Activated CD4-positive, alpha-beta T cell treated with anti-CD3 and anti-CD28 coated beads, Interleukin-2, amount 50 U/mL, for 1 hour (primary cell): ENCODE results near the gene MED10.

Experiments
- DNase-seq: peaks from one replicate; pipeline ENCODE4 v3.0.0-alpha.2; 2020

Gene MED10

DNA sequence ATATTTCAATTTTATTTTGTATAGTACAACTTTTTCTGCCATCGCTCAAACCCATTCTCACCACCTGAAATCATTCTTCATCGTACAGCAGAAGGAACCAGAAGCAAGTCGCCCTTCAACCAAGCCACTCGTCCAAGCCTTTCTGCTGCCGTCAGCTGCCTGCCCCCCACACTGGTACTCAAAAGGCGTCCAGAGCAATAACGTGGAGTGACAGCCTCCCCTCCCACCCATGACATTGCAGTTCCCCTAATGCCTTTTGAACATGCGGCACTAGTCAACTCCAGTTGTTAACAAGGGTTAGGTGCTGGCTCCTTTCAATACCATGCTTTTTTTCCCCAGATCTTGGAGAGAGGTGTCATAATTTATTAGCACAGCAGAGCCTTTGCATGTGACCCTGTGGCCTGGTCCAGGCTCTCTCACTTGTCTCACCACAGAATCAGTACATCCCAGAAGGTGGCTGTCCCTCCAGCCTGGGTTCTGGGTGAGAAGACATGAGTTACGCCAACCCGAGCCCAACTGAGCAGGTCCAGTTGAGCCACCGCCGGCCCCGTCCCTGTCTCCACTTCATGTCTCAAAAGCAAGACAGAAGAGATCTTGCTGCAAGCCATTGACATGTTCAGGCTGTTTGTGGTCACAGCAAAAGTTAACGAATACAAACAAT is 20.4 kb upstream of the MED10 start:
- DNase-seq, result no peak

DNA sequence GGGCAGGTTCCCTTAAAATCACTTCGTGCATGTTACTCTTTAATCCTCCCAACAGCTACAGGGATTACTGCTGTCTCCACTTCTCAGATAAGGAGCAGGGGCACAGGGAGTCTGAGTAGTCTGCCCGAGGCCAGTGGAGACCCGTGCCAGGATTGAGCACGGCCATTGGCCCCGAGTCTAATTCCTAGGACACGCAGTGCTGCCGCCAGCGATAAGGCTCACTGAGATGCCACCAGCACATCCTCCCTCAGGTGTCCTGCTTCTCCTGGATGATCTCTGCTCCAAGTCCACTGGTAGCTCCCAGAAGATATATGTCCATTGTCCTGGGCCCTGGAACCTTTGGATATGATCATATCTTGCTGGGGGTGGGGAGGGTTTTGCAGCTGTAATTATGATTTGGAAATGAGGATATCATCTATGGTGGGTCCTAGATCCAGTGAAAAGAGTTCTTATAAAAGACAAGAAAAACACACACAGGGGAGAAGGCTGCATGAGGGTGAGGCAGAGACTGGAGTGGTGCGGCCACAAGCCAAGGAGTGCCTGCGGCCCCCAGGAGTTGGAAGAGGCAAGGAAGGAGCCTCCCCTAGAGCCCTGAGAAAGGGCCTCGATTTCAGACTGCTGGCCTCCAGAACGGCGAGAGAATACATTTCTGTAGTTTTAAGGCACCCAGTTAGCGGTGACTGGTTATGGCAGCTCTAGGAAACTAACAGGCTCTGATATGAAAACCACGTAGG is 19.4 kb upstream of the MED10 start:
- DNase-seq, result no peak

DNA sequence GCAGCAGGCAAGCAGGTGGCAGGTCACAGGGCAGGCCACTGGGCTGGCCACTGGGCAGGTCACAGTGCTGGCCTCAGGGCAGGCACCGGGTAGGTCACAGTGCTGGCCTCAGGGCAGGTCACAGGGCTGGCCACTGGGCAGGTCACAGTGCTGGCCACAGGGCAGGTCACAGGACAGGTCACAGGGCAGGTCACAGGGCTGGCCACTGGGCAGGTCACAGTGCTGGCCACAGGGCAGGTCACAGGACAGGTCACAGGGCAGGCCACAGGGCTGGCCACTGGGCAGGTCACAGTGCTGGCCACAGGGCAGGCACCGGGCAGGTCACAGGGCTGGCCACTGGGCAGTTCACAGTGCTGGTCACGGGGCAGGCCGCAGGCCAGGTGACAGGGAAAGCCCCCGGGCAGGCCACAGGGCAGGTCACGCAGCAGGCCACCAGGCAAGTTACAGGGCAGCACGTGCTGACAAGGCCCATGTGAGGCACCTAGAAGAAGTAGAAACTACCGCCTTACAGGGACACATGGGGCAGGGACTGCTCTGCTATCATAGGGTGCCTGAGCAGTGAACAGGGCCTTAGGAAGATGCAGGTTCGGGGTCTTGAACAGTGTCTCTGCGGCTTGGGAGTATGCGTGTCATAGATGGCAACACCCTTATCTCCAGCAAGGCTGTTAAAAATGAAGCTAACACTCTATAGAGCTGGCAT is 18.6 kb upstream of the MED10 start:
- DNase-seq, result no peak

DNA sequence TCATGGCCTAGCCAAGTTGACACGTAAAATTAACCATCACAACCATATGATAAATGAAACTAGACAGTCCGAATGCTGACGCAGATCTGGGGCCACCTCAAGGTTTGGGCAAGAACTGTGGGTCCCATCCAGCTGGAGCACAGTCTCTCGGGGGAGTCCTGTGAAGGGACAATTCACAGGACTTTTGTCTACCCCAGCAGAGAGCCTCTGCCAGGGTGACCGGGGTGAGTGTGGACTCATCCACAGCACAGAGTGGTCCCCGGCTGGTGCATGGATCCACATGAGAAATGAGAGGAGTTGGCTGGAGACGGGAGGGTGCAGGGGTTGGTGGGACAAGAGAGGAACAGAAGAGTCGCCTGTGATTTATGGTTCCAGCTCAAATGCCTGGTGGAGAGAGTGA is 17.7 kb upstream of the MED10 start:
- DNase-seq, result no peak

DNA sequence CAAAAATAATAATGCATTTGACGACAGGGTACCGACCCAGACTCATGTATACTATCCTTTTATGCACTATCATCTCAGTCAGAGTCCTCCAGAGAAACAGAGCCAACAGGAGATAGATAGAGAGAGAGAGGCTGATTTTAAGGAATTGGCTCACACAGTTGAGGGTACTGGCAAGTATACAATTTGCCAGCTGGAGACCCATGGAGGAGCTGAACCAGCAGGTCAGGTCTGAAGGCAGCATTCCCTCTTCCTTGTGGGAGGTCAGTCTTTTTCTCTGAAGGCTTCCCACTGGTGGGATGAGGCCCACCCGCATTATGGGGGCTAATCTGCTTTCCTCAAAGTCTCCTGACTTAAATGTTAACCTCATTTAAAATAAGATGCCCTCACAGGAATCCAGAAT is 17.3 kb upstream of the MED10 start:
- no peak for DNase-seq

DNA sequence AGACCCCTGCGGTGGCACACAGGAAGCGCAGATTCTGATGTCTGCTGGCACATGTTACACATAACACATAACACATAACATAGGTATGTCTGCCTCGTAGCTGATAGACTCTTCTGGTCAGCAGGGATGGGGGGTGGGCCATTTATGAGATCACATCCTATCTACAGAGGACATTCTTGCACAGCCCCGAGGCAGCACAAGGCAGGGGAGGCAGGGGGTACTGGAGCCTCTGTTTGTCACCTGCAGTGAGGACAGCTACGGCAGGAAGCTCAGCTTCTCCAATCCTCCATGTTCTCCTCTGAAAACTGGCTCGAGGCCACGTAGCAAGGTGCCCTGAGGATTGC is 16.7 kb upstream of the MED10 start:
- no peak for DNase-seq

DNA sequence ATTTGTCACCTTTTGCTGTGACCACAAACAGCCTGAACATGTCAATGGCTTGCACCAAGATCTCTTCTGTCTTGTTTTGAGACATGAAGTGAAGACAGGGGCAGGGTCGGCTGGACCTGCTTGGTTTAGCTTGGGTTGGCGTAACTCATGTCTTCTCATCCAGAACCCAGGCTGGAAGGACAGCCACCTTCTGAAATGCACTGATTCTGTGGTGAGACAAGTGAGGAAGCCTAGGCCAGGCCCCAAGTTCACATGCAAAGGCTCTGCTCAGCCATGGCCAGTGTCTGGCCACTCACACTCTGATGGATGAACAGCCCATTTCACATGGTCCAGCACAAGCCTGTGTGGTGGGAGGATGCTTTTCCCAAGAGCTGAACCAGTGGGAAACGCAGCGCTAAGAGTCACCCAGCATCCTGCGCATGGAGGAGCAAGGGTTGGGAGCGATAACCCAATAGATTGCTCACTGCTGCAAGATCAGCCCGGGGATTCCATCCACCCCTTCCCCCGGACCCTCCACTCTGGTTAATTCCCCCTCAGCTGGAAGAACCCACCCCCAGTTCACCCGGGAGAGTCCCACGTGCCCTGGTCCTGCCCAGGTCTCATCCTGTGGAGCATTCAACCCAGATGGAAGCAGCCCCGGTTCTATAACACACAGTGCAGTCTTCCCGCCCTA is 16.2 kb upstream of the MED10 start:
- no peak for DNase-seq

DNA sequence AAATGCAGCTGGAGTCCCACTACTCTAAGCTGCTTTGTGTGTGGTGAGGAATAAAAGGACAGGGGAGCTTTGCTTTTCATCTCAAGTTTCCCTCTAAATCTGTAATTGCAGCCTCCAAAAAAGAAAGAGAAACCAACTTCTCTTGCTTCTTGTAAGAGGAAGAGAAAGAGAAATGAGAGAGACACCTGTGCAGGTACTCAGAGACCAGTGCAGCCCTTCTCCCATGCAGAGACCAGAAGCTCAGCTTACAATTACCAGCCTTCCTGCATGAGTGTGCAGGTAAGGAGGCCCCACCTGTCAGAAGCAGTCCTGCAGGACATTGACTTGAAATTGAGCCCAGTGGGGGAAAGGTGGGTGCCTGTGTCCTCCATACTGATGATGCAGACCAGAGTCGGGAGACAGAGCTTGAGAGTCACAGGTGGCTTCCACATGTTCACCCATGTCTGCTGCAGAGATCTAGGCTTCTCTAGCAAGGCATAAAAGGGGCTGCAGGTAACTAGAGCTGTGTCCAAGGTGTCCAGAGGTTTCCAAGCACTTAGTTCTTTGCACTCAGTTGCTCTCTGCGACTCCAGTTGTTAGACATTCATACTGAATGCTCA is 15.3 kb upstream of the MED10 start:
- DNase-seq, result no peak

DNA sequence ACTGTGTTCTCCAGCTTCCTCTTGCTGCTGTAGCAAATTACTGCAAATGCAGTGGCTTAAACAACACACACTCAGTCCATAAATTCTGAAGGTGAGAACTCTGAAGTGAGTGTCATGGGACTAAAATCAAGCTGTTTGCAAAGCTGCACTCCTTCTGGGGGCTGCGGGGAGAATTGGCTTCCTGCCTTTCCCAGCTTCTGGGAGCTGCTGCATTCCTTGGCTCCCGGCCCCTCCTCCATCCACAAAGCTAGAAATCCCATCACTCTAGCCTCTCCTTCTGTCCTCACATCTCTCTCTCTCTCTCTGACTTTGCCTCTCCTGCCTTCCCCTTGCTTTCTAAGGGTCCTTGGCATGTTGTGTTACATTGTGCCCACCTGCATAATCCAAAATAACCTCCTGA is 14.2 kb upstream of the MED10 start:
- DNase-seq, result no peak

DNA sequence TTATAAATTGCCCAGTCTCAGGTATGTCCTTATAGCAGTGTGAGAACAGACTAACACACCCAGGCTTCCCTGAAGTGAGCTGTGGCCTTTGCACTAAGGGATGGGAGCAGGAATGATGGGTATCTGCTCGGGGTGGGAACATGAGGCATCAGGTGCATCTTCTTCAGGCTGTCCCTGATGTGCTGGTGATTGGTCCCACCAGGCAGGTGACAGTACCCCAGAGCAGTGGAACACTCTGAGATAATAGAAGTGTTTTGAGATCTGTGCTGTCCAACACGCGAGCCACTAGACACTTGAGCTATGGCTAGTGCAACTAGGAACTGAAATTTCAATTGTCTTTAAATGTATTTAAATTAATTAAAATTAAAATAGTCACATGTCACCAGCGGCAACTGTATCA is 12.8 kb upstream of the MED10 start:
- DNase-seq, result no peak

DNA sequence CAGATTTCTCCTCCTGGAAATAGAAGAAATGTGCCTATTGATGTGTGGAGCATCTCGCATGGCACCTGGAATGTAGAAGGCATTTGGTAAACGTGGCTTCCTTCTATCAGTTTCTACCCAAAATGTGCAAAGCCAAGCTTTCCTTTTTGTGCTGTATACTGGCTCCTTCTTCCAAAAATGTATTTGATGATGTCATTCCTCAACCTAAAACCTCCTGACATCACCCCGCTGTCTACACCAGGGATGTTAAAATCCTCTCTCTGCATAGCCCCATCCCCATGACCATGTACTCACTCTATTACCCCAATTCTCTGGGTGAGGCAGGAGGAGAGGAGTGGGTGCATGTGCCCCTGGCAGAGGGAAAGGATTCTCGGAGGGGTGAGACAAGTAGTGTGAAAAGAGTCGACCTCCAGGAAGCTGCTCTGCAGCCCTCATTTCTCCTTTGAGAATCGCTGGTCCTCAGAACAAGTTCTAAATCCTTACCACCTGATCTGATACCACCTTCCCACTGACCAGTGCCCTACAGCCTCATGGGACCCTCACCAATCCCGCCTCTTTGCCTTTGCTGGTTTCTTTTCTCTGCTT is 11.7 kb upstream of the MED10 start:
- no peak for DNase-seq

DNA sequence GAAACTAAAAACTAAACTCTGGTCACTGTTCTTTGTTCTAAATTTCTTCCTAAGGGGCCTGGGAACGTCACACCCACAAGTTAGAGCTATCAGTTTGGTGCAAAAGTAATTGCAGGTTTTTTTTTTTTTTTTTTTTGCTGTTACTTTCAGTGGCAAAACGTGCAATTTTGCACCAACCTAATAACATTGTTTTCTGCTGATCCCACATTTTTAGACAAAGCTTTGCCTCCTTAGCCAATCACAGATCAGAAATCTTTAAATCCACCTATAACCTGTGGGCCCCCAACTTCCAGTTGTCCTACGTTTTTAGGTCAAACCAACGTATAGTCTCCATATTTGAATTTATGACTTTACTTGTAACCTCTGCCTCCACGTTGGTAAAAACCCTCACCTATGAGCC is 11.1 kb upstream of the MED10 start:
- no peak for DNase-seq

DNA sequence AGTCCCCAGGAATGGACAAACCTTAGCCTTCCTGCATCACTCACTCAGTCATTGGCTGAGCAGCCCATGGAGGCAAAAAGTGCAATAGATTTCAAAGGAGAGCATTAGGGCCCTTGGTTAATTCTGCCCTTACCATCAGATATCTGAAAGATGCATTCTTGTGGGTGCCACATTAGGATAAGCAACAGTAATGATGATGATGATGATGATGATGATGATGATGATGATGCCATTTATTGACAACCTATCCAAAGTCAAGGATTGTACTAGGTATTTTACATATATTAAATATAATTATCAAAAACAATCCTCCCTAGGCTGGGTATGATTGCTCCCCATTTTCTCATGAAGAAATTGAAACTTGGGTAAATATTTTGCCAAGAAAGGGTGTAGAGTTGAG is 9.6 kb upstream of the MED10 start:
- DNase-seq, result no peak

DNA sequence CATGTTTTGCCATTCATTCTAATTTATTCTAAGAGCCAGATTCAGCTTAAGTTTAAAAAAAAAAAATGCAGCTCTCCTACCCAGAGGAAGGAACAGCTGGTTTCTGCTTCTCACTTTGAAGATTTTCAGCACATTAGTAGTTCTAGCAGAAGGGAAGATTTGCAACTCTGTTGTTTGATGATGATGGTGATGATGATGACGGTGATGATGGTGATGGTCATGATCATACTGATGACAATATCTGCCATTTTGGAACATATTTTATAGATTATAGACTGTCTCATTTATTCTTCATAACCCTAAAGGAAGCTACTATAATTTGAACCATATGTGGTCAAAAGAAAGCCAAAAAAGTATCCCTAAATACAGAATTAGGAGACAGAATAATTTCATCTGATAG is 7.9 kb upstream of the MED10 start:
- DNase-seq, result no peak

DNA sequence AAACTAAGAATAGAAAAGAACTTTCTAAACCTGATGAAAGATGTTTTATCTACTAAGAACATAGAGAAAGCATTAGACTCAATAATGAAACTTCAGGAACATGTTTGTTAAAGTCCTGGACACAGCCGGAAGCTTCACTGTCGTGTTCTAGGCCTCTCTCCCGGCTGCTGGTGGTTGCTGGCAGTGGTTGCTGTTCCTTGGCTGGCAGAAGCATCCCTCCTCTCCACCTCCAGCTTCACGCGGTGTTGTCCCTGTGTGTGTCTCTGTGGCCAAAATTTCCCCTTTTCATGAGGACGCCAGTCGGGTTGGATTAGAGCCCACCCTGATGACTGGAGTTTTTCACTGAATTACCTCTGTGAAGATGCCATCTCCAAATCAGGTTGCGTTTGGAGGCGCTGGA is 6.5 kb upstream of the MED10 start:
- no peak for DNase-seq

DNA sequence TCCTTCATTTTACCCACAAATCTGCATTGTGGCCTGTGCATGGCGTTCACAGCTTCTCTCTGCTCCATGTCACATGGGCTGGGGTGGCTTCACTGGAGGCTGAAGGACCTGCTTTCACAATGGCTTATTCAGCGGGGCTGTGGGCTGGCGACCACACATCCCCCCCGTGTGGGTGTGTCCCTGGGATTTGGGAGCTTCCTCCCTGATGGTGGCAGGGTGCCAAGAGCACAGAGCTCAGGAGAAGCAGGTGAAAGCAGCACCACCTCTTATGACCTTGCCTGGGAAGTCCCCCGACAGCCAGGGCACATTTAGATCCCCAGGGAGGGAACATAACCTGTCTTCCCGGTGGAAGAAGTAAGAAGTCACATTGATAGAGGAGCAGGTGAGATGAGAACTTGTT is 5.0 kb upstream of the MED10 start:
- DNase-seq, result no peak

DNA sequence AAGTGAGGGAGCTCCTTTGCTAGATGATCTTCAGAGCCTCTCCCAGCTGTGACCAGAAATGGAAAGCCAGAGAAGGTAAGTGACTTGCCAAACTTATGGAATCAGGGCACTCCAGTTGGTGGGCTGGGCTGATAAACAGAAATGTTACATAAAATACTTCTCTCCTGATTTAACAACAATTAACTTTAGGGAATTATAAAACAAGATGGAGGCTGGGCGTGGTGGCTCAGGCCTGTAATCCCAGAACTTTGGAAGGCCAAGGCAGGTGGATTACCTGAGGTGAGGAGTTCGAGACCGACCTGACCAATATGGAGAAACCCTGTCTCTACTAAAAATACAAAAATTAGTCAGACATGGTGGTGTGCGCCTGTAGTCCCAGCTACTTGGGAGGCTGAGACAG is 899 bp upstream of the MED10 start:
- no peak for DNase-seq

DNA sequence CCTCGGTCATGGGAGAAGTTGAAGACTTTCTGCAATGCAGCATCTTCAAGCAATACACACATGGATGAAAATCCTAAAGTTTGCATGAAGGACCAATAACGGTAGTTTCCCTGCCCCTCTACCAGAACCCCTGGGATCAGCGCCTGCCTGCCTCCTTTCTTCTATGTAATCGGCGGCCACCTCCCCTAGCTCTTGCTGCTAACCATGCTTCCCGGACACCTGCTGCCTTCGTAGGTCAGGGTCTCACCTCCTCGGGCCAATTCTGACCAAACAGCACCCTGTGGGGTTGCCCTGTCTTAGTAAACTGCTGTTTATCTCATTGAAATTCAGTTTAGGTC is 388 bp upstream of the MED10 start:
- DNase-seq, result no peak

DNA sequence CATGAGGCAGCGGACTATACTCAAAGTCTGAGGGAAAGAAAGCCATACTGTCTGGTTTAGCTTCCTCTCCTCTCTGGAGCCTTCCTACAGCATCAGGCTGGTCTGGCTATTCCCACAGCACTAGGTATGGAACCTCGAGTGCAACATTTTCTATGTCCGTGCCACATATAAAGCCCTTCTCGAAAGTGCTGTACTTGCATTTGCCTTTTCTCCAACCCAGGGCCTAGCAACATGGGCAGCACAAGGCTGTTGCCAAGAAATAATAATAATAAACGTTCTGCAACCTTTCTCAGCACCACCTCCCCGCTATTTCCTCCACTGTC is 804 bp downstream of the MED10 start:
- DNase-seq, result no peak

DNA sequence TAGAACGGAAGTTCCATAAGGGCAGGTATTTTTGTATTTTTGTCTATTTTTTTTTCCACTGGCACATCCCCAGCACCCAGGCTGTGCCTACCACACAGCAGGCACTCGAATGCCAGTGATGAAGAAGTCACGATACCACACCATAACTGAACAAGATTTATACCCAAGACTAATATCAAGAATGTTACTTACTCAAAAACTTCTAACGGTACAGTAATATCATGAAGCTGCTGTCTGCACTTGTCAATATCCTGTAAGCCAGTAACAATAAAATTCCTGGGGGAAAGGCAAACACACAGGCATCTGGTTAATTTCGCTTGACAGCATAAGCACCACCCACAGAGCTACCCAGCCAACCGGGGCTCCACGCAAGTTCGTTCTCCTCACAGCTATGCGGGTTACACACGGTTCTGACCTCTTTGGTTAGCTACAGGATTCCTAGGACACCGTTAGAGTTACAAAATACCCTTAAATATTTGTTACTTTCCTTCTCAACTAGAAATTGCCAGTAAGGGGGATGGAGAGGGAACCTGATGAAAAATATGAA is 1.3 kb downstream of the MED10 start:
- DNase-seq, result no peak

DNA sequence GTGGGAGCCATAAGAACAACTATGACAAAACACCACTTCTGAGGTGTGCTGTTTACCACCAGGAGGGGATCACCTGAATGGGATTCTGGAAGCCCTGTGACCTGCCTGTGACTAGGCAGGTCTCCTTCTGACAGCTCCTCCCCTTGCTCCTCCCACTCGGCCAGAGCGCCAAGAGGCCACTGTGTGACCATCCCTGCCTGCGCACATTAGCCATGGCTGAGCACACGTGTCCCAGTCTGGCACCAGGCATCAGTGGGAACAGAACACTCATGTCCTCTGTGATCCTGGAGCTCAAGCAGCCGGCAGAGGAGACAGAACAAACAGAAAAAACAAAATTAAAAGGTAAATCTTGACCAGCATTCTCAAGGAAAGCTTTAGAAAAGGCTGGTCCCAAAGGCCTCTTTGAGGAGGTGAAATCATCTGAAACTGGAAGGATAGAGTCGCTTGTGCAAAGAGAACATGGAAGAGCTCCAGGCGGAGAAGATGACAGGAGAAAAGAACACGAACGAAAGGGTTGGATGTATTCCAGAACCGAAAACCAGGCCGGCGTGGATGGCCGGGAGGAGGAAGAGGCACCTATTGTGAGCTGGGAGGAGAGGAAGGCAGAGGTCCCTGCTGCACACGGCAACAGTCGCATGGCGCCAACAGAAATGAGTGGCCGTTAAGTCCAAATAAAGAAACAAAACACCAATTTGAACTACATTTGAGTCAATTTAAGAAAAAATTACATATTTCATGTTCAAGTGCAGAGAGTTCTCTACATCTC is 5.1 kb downstream of the MED10 start:
- no peak for DNase-seq
